Duodenal mucosa (tissue), 2 donors: Measurements from ENCODE around the gene TMCO2.

Experiments used
- H3K27ac ChIP-seq: one replicate; pipeline ENCODE4 v1.7.0; 2013; ENCODE audit warnings: low read depth, low read length
- H3K27me3 ChIP-seq, 2 donors: one replicate each; pipeline ENCODE4 v1.7.0; 2013; ENCODE audit warnings: low read length in 2 of 2, control low read depth in 1 of 2; ENCODE audit not compliant: insufficient read depth in 2 of 2, control insufficient read depth in 1 of 2
- H3K36me3 ChIP-seq, 2 donors: one replicate each; pipeline ENCODE4 v1.7.0; 2013; ENCODE audit warnings: low read length in 2 of 2, control low read depth in 1 of 2; ENCODE audit not compliant: insufficient read depth in 2 of 2, control insufficient read depth in 1 of 2
- H3K4me1 ChIP-seq, 2 donors: one replicate each; pipeline ENCODE4 v1.7.0; 2013; ENCODE audit warnings: low read length in 2 of 2, control low read depth in 1 of 2; ENCODE audit not compliant: insufficient read depth in 2 of 2, control insufficient read depth in 1 of 2
- H3K4me3 ChIP-seq, 2 donors: one replicate each; pipeline ENCODE4 v1.7.0; 2013; ENCODE audit warnings: low read length in 2 of 2, low read depth in 1 of 2
- H3K9ac ChIP-seq, 2 donors: one replicate each; pipeline ENCODE4 v1.7.0; 2013; ENCODE audit warnings: low read length in 2 of 2, low read depth in 1 of 2
- H3K9me3 ChIP-seq, 2 donors: one replicate each; pipeline ENCODE4 v1.7.0; 2013; ENCODE audit warnings: low read length in 2 of 2, control low read depth in 1 of 2; ENCODE audit not compliant: control insufficient read depth in 1 of 2

TMCO2 gene

GRCh38 chr1:40256401-40257084 is 8.8 kb downstream of the TMCO2 start:
- H3K4me1 ChIP-seq = peaks cover 5 to 14% of the 10 kb centered on the region in 2 donors
- no peak overlapping the region for H3K27ac ChIP-seq
- no peaks in the 10 kb centered on the region for H3K9me3 ChIP-seq
- H3K4me3 ChIP-seq = peak overlapping the region; percentile 91 to 95
- peaks cover 8 to 20% of the 10 kb centered on the region in 2 donors for H3K36me3 ChIP-seq
- peak overlapping the region in 1 of 2 donors; percentile 95 for H3K9ac ChIP-seq
- H3K27me3 ChIP-seq = no peaks in the 10 kb centered on the region

- peak overlapping the region; percentile 81 to 95 for H3K9ac ChIP-seq
- peaks cover 8 to 26% of the 10 kb centered on the region in 2 donors for H3K36me3 ChIP-seq
- H3K4me1 ChIP-seq = peaks cover 5 to 14% of the 10 kb centered on the region in 2 donors
Observed at GRCh38 chr1:40257313-40257687, 9.6 kb downstream of the TMCO2 start.

GRCh38 chr1:40257688-40258444 is 10.1 kb downstream of the TMCO2 start, which contains the start of gene ZMPSTE24:
Gene ZMPSTE24, plus strand, starts transcription at chr1:40258236. Its CDS starts 36 bp downstream, at chr1:40258272.
- peak within 1 kb of the TSS; percentile 91 to 95 for H3K4me3 ChIP-seq
- H3K27me3 ChIP-seq = no peaks in the 10 kb centered on the region
- peaks cover 11 to 31% of the 10 kb centered on the region in 2 donors for H3K36me3 ChIP-seq
- H3K27ac ChIP-seq = peak within 1 kb of the TSS; percentile 92
- H3K9ac ChIP-seq = peak within 1 kb of the TSS; percentile 87 to 95
- peaks cover 5 to 14% of the 10 kb centered on the region in 2 donors for H3K4me1 ChIP-seq
- no peaks in the 10 kb centered on the region for H3K9me3 ChIP-seq

More at GRCh38 chr1:40257313-40257687, 9.6 kb downstream of the TMCO2 start:
- H3K9me3 ChIP-seq = no peaks in the 10 kb centered on the region
- H3K27ac ChIP-seq = peak overlapping the region; percentile 92
- H3K4me3 ChIP-seq = peak overlapping the region; percentile 91 to 95
- no peaks in the 10 kb centered on the region for H3K27me3 ChIP-seq

GRCh38 chr1:40258445-40258769 is 10.7 kb downstream of the TMCO2 start:
- peaks cover 14 to 35% of the 10 kb centered on the region in 2 donors for H3K36me3 ChIP-seq
- peak overlapping the region; percentile 91 to 95 for H3K4me3 ChIP-seq
- peak overlapping the region; percentile 92 for H3K27ac ChIP-seq
- no peaks in the 10 kb centered on the region for H3K9me3 ChIP-seq
- H3K27me3 ChIP-seq = no peaks in the 10 kb centered on the region
- peak overlapping the region; percentile 84 to 87 for H3K9ac ChIP-seq
- peaks cover 5 to 14% of the 10 kb centered on the region in 2 donors for H3K4me1 ChIP-seq

- peaks cover 18 to 71% of the 10 kb centered on the region in 2 donors for H3K36me3 ChIP-seq
- no peak overlapping the region for H3K4me3 ChIP-seq
- no peaks in the 10 kb centered on the region for H3K9me3 ChIP-seq
- H3K27me3 ChIP-seq = no peaks in the 10 kb centered on the region
- H3K9ac ChIP-seq = no peak overlapping the region
- peaks cover 0 to 4% of the 10 kb centered on the region in 2 donors for H3K4me1 ChIP-seq
- H3K27ac ChIP-seq = no peak overlapping the region
Observed at GRCh38 chr1:40264354-40264781, 16.6 kb downstream of the TMCO2 start.

- Histone ChIP-seq H3K4me1 (no peaks in the 10 kb centered on the region), H3K9me3 (no peaks in the 10 kb centered on the region), H3K4me3 (no peak overlapping the region), H3K27me3 (no peaks in the 10 kb centered on the region), H3K27ac (no peak overlapping the region), H3K9ac (no peak overlapping the region), H3K36me3 (peaks cover 18 to 71% of the 10 kb centered on the region in 2 donors)
Observed at GRCh38 chr1:40265298-40265697, 17.6 kb downstream of the TMCO2 start.

- Histone ChIP-seq H3K36me3 (peaks cover 16 to 71% of the 10 kb centered on the region in 2 donors), H3K27me3 (no peaks in the 10 kb centered on the region), H3K27ac (no peak overlapping the region), H3K4me3 (no peak overlapping the region), H3K9ac (no peak overlapping the region), H3K9me3 (no peaks in the 10 kb centered on the region), H3K4me1 (no peaks in the 10 kb centered on the region)
Observed at GRCh38 chr1:40265919-40266318, 18.2 kb downstream of the TMCO2 start.

GRCh38 chr1:40266786-40267535 is 19.2 kb downstream of the TMCO2 start:
- Histone ChIP-seq H3K9me3 (no peaks in the 10 kb centered on the region), H3K27ac (no peak overlapping the region), H3K4me3 (no peak overlapping the region), H3K4me1 (no peaks in the 10 kb centered on the region), H3K9ac (no peak overlapping the region), H3K27me3 (no peaks in the 10 kb centered on the region), H3K36me3 (peaks cover 10 to 71% of the 10 kb centered on the region in 2 donors)

GRCh38 chr1:40267767-40268187 is 20.0 kb downstream of the TMCO2 start:
- Histone ChIP-seq H3K9me3 (no peaks in the 10 kb centered on the region), H3K36me3 (peaks cover 8 to 71% of the 10 kb centered on the region in 2 donors), H3K27ac (no peak overlapping the region), H3K4me3 (no peak overlapping the region), H3K9ac (no peak overlapping the region), H3K27me3 (no peaks in the 10 kb centered on the region), H3K4me1 (no peaks in the 10 kb centered on the region)
